ENCODE data around the gene ADNP2.

The ADNP2 gene

GRCh38 chr18:80095414-80095813 lies 13.6 kb upstream of the ADNP2 start:
- DNase-seq (ENCODE audit: low read depth in 1 of 2, low spot score in 1 of 2) = no peak
- Histone ChIP-seq H3K27me3 (ENCODE audit: insufficient read depth, poor library complexity, severe bottlenecking) (no peaks in the 10 kb centered on the region), H3K4me3 (replicated peaks; ENCODE audit: insufficient read depth, low read length) (no peak overlapping the region), H3K27ac (replicated peaks) (no peak overlapping the region)
- TF ChIP-seq REST (IDR thresholded peaks at IDR 0.05; ENCODE audit: insufficient replicate concordance, low read depth) = no peak
- TF ChIP-seq POLR2AphosphoS5 (IDR thresholded peaks at IDR 0.05; ENCODE audit: low read depth) = no peak
- no peak for TF ChIP-seq SPI1 (IDR thresholded peaks at IDR 0.05; ENCODE audit: borderline replicate concordance, low read depth)
- no peak for TF ChIP-seq CTCF (IDR thresholded peaks at IDR 0.05; ENCODE audit: insufficient read depth, low read length)
- no peak for TF ChIP-seq GABPA (IDR thresholded peaks at IDR 0.05; ENCODE audit: low read depth)

GRCh38 chr18:80096032-80096565 lies 13.0 kb upstream of the ADNP2 start:
- H3K27me3 ChIP-seq (ENCODE audit: insufficient read depth, poor library complexity, severe bottlenecking) = no peaks in the 10 kb centered on the region
- no peak overlapping the region for H3K4me3 ChIP-seq (replicated peaks; ENCODE audit: insufficient read depth, low read length)
- no peak overlapping the region for H3K27ac ChIP-seq (replicated peaks)
- DNase-seq (ENCODE audit: low read depth in 1 of 2, low spot score in 1 of 2) = no peak
- no peak for TF ChIP-seq GABPA (IDR thresholded peaks at IDR 0.05; ENCODE audit: low read depth)
- no peak for TF ChIP-seq REST (IDR thresholded peaks at IDR 0.05; ENCODE audit: insufficient replicate concordance, low read depth)
- no peak for TF ChIP-seq POLR2AphosphoS5 (IDR thresholded peaks at IDR 0.05; ENCODE audit: low read depth)
- no peak for TF ChIP-seq CTCF (IDR thresholded peaks at IDR 0.05; ENCODE audit: insufficient read depth, low read length)
- TF ChIP-seq SPI1 (IDR thresholded peaks at IDR 0.05; ENCODE audit: borderline replicate concordance, low read depth) = no peak

- H3K27me3 ChIP-seq (ENCODE audit: insufficient read depth, poor library complexity, severe bottlenecking) = no peaks in the 10 kb centered on the region
- H3K4me3 ChIP-seq (replicated peaks; ENCODE audit: insufficient read depth, low read length) = no peak overlapping the region
- TF ChIP-seq SPI1 (IDR thresholded peaks at IDR 0.05; ENCODE audit: borderline replicate concordance, low read depth) (no peak), CTCF (IDR thresholded peaks at IDR 0.05; ENCODE audit: insufficient read depth, low read length) (no peak), REST (IDR thresholded peaks at IDR 0.05; ENCODE audit: insufficient replicate concordance, low read depth) (no peak), GABPA (IDR thresholded peaks at IDR 0.05; ENCODE audit: low read depth) (no peak), POLR2AphosphoS5 (IDR thresholded peaks at IDR 0.05; ENCODE audit: low read depth) (no peak)
- no peak for DNase-seq (ENCODE audit: low read depth in 1 of 2, low spot score in 1 of 2)
- no peak overlapping the region for H3K27ac ChIP-seq (replicated peaks)
Measured at GRCh38 chr18:80097201-80097600, 11.9 kb upstream of the ADNP2 start.
